NAMALWA (cell line): ENCODE results near the gene POLDIP2.

ENCODE experiments used
- DNase-seq: peaks from one replicate; pipeline ENCODE4 v3.0.0-alpha.2; 2015; ENCODE audit warnings: low spot score

POLDIP2 gene, protein sequence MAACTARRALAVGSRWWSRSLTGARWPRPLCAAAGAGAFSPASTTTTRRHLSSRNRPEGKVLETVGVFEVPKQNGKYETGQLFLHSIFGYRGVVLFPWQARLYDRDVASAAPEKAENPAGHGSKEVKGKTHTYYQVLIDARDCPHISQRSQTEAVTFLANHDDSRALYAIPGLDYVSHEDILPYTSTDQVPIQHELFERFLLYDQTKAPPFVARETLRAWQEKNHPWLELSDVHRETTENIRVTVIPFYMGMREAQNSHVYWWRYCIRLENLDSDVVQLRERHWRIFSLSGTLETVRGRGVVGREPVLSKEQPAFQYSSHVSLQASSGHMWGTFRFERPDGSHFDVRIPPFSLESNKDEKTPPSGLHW

DNA sequence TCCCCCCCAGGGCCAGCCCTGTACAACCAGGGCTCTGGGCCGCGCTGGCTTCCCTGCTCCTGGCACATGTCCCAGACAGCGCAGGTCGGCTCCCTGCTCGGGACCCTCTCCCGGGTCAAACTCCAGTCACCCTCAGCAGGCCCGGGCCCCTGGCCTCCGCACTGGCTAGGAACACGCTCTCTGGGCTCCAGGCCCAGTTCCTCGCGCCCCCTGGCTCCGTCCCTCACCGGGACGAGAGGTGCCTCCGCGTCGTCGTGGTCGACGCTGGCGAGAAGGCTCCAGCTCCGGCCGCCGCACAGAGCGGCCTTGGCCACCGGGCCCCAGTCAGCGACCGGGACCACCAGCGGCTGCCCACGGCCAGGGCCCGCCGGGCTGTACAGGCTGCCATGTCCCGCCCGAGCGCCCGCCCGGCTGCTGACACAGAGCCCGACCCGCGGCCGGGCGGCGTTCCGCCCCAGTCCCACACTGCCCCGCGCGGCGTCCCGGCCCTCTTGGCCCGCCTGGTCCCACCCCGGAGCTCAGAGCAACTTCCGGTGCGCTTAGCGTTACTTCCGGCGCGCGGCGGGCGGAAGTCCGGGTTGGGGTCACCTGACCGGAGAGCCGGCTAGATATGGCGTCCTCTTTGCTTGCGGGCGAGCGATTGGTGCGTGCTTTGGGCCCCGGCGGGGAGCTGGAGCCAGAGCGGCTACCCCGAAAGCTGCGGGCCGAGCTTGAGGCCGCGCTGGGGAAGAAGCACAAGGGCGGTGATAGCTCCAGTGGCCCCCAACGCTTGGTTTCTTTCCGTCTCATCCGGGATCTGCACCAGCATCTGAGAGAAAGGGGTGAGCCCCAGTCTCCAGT is at the start of gene POLDIP2:
Gene POLDIP2, minus strand, starts transcription at position 467 of the 840 bp plus-strand sequence. Its CDS starts 79 bp downstream, at position 388.
- peak; percentile 96 for DNase-seq

DNA sequence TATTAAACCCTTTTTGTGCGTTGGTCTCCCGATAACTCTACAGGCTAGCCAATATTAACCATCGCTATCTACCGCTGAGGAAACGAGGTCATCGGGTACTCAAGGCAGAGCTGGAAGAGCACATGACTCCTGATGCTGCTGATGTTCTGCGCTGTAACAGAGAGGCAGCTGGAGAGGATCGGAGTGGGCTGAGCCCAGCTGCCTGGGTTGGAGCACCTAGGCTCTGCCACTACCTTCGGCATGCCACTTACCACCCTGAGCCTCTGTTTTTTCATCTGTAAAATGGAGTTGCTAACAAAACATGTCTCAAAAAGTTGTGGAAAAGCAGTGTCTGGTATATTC is 49.1 kb upstream of the POLDIP2 start:
- no peak for DNase-seq

DNA sequence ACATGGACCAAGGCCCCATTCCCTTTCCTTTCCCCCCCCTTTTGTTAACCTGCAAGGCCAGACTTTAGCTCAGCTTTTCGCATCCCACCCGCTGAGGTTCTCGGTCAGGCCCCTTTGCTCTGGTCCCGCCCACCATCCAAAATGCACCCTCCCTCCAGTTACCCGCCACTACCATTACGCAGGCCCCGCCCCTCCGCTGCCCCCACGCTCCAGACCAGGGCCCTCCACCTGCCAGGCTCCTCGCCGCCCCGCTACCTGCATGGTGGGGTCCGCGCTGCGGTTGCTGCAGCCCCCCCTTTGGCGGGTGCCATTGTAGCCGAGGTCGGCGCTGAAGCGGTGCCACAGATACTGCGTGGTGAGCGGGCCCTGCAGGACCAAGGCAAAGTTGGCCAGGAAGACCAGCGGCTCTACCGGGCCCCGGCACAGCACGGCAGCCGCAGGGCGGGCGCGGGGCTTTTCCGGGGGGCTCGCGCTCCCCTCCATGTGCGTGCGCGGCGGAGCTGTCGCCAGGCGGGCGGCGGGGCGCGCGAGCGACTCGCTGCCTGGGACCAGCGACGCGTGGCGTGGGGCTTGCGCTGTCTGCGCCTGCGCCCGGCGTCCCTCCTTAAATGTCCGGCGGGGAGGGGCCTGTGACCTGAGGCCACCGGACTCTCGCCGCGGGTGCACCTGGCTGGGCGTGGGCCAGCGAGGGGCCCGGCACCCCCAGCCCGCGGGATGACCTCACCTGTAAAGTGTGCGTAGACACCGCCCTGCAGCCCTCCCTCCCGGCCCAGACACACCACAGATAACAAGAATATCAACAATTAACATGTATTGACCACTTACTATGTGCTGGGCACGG is 48.5 kb upstream of the POLDIP2 start, which contains the start of gene SLC46A1:
Gene SLC46A1, minus strand, starts transcription at position 581 of the 841 bp plus-strand sequence. Its CDS starts 98 bp downstream, at position 483.
- peak; percentile 54 for DNase-seq

DNA sequence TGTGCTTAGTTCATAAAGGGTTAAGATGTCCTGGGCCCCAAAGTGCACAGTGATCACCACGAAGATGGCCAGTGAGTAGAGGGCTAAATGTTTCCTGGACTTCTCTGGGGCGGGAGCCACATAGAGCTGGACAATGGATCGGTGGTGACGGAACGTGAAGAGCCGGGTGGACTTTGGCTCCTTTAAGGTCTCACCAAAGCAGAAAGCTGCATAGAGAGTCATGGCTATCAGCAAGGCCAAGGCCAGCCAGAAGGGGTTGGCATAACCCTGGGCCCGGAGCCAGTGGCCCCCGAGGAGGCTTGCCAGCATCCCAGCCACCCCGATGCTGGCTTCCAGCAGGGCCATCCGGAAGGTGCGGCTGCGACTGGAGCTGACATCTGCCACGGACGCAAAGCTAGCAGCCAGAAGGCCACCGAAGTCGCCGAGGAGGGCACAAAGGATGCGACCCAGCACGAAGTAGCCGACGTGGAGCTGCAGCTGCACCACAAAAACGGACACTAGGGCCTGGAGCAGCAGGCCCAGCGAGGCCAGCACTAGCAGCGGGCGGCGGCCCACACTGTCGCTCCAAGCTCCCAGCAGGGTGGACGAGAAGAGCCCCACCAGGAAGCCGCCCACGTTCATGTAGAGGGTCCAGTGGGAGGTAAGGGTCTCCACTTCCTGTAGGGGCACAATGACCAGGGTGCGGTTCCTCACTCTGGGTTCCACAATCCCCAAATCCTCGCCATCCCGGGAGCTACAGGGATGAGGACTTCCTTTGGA is 47.7 kb upstream of the POLDIP2 start:
- no peak for DNase-seq

DNA sequence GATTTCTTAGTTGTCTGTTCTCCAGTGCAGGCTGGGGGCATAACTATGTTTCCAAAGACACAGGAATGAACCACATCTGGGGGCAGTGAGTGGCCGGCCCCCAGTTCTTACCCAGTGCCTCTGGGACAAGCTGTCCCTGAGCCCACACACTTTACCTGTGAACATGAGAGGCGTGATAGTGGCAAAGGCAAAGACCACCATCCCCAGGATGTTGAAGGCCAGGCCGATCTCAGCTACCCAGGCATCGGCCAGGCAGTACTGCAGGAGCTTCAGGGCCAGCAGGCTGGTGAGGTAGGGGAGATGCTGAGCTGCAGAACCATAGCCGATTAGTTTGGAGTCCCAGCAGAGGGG is 47.1 kb upstream of the POLDIP2 start:
- DNase-seq, result no peak

DNA sequence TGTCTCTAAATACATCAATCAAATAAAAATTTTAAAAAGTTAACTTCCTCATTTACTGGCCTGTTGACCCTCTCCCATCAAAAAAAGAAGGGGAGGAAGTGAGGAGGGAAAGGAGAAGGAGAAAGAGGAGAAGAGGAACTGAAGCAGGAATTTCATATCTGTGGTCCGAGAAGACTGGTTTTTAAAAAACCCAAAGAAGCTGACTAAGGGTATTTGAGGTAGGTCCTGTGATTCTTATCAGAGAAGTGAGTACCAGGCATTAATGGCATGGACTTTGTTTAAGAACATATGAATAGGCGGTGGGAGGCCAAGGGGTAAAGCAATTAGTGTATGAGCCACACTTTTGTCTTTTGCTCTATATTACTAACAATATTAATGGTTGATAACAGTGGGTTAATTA is 46.7 kb upstream of the POLDIP2 start:
- no peak for DNase-seq

DNA sequence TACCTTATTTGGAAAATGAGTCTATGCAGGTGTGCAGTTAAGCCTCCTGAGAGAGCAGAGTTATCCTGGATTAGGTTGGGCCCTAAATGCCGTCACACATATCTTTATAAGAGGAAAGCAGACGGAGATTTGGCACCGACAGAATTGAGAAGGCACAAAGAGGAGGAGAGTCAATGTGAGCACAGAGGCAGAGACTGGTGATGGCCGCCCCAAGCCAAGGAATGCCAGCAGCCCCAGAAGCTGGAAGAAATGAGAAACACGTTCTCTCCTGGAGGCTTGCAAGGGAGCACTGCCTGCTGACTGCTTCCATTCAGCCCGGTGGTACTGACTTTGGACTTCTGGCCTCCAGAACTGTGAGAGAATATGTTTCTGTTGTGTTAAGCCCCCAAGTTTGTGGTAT is 45.5 kb upstream of the POLDIP2 start:
- DNase-seq, result no peak

DNA sequence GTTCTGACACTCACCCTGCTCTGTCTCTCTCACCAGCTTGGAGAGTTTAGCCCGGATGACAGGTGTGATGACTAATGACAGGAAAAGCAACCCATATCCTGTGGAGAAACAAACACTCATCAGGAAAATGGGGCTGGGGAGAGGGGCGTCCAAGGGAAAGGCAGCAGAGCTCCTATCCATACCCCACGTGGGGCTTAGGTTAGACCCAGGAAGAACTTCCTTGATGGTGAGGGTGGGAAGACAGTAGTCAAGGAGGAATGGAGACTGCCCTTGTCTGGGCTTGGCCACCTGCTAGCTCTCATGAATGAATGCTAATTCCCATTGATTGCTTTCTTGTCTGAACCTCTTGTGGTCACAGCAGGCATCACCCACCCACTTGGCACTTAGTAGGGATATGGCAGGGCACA is 44.9 kb upstream of the POLDIP2 start:
- DNase-seq, result no peak

DNA sequence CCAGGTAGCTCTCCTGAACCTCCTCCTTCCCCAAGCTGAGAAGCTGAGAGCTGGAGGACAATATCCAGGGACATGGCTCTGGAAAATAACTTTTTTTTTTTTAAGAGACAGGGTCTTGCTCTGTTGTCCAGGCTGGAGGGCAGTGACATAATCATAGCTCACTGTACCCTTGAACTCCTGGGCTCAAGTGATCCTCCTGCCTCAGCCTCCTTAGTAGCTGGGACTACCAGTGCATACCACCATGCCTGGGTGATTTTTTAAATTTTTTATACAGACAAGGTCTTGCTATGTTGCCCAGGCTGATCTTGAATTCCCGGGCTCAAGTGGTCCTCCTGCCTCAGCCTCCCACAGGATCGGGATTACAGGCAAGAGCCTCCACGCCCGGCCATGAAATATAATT is 42.5 kb upstream of the POLDIP2 start:
- no peak for DNase-seq

DNA sequence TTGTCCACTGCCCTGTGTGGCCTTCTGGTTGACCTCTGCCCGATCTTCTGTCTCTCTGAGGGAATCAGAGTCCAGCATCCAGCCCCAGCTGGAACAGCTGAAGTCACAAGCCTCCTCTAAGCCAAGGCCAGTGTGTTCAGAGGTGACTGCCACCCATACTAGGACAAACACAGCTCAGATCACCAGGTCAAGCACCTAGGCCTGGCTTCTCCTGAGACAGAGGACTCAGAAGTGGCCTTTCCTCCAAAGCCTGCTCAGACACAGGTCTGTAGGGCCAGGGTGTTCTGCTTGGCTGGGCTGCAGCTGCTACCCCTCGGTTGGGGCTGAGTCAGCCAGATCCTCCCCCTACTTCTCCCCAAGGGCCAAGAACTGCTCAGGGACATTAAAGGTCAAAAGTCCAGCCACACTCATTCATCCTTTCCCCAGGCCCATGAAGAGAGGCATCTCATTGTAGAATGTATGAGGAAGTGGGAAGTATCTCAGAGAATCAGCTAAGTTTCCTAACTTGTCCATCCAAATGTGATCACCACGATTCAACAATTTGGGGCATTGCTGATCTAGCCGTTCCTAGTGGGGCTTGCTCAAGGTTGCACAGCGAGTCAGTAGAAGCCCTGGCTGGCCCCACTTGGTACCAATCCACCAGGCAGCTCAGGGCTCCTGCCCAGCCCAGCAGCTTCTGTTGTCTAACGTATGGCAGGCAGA is 41.1 kb upstream of the POLDIP2 start:
- no peak for DNase-seq

DNA sequence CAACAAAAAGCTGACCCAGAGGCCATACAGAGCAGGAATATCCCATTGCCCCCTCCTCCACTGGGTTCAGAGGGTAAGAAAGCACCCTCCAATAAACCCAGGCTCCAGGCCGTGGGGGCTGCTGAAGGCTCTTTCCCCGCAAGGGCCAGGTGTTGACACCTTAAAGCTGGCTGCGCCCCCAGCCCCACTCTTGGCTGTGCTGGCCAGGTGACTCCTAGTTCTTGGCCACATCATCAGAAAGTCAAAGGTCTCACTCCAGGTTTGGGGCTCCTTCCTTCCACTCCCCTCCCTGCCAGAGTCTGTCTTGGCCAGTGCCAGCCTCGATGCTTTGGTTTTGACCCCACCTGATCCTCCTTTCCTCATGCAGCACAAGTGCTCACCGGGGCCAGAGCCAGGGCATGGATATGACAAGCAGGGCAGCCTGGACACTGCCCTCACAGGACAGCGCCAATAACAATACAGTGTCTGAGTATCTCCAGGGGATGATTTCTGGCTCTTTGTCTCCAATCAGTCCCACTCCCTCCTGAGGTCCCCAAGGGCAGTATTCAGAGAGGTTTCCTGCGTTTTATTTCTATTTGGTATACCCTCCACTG is 40.5 kb upstream of the POLDIP2 start:
- no peak for DNase-seq

DNA sequence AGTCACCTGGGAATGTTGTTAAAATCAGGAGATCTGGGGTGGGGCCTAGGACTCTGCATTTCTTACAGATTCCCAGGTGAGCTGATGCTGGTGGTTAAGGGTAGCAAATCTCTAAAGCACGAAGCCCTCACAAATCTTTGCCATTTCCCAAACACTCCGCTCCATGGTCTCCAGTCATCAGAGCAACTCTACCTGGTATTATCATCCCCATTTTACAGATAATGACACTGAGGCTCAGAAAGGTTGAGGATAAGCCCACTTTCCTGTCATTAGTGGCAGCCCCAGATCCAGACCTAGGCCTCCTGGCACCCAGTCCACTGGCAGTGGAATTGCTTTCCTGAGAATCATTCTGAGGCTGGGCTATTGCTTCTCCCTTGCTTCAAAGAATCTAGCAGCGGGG is 39.9 kb upstream of the POLDIP2 start:
- no peak for DNase-seq

DNA sequence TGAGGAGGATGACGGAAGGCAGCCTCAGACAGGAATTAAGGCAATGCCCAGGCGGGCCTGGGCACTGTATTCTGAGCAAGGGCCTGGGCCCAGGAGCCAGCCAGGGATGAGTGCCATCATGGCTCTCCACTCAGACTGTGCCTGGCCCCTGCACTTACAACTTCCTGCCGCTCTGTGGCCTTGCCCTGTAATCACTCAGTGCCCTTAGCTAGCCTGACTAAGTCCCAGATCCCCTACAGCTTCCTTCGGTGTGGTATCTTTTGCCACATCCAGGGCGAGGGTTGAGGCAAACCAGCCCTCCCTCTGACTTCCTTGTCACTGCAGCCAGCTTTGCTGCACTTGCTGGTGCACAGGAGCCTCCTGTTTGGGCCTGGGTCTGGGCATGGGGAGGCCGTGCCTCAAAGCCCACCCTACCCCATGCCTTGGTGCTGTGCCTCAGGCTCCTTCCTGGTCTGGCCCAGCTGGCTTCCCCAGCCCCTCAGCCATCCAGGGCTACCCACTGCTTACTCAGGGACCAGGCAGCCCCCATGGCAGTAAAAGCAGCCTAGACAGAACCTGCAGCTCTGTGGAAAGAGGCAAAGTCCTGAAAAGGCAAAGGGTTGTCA is 39.4 kb upstream of the POLDIP2 start:
- no peak for DNase-seq

DNA sequence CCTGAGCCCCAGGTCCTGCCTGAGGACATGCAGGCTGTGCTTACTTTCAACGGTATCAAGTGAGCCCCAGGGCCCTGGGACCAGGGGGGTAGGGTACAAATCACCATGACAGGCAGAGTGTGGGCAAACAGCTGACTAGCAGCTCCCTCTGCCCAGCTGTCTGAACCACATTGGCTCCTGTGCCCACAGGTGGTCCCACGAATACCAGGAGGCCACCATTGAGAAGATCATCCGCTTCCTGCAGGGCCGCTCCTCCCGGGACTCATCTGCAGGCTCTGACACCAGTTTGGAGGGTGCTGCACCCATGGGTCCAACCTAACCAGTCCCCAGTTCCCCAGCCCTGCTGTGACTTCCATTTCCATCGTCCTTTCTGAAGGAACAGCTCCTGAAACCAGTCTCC is 38.6 kb upstream of the POLDIP2 start:
- no peak for DNase-seq

DNA sequence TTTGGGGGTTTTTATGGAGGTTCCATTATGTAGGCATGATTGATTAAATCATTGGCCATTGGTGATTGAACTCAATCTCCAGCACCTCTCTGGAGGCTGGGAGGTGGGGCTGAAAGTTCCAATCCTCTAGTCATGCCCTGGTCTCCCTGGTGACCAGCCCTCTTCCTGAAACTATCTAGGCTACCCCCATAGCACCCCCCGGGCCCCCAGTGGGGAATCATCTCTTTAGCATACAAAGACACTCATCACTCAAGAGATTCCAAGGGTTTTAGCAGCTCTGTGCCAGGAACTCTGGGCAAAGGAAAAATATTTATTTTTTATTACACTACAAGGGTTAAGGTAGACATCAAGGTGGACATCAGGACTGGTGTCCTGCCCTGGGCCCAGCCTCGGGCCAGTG is 38.1 kb upstream of the POLDIP2 start:
- no peak for DNase-seq

DNA sequence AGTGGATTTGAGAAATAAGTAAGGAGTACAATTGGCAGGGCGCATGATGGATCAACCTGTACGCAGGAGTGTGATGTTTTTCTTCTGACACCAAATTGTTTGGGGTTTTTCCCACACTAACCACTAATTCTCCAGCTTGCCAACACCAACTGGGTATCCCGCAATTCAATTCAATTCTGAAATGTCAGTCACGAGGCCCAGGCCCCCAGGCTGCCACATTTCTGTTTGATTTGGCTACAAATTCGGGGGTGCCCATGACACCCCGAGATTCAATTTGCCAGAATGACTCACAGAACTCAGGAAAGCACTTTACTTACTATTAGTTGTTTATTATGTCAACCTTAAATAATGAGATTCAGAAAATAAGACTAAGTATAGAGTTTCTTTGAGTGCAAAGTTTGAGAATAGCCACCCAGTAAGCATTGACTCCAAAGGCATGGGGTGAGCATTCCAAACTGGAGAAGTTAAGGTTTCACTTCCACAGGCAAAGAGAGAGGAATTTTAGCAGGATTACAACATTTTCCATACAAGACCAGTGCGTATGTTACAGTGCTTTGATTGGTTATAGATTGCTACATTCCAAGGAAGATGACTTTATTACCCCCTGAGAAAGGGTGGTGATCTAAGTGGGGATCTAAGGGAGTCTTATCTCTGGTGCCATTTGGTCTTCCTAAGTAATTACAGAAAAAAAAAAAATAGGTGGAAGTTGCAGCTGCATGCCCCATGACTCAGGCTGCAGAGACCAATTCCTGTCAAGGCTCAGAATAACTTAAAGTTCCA is 37.2 kb upstream of the POLDIP2 start:
- no peak for DNase-seq

DNA sequence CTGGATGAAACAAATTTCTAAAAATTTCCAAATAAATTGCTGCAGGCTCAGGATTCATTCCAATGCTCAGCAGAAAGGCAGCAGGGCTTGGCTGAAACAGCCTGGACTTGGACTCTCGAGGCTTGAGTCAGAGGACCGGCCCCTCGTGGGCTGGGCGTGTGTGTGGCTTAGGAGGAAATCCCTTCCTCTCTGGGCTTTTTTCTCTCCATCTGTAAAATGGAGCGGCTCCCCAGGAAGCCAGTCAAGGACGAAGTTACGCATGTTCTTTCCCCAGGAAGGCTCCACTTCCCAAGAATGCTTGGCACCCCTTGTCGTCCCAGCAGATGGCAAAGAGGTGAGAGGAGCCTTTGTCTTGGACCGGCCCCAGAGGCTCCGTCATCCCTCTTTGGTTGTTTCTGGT is 35.2 kb upstream of the POLDIP2 start:
- no peak for DNase-seq

DNA sequence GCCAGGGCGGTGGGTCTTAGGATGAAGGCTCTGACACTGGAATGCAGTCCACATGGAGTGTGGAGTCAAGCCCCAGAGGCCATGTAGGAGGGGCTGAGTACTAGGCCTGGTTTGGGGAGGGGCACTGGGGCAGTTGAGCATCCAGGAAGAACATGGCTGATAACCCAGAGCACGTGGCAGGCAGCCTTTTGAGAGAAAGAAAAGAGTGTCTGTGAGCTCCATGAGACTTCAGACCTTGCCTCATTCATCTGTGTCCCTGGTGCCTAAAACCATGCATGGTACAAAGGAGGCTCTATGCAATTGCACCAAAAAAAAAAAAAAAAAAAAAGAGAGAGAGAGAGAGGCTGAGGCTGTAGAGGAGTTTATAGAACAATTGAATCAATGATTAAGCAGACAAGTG is 34.1 kb upstream of the POLDIP2 start:
- DNase-seq, result no peak

DNA sequence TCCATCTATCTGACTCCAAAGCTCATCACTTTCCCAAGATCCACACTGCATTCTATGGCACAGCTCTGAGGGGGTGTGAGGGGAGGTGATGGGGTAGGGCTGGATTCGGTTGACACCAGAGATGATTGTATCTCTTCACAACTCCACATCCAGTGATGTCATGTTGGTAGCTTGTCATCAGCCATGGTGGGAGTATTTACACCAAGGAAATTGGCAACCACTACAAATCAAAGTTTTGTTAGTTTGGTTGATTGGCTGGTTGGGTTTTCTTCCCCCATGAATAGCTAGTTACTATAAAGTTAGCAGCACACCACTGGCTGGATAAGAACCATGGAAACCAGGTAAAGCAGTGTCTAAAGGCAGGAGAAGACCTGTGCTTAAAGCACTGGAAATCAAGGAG is 33.7 kb upstream of the POLDIP2 start:
- no peak for DNase-seq

DNA sequence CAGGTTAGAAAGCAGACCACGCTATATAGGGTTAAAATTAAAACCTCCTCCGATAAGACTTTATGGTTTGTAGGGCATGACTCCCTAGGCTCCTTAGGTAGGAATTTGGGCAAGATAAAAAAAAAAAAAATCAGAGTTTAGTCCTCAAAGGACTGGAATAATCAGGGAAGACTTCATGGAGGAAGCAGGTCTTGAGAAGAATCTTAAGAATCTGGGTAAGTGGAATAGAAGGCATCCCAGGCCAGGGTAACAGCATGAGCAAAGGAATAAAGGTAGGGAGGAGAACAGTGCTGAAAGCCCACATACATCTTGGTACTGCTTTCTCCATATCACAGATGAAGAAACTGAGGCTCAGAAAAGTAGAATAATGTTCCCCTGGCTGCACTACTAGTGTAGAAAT is 33.2 kb upstream of the POLDIP2 start:
- DNase-seq, result no peak
